Measurements from ENCODE around the gene PPOX. TPM values are rescaled to one million over a fixed set of nuclear protein-coding genes. Genes with fewer than 3 reads are reported as not detected.

PPOX gene
- total and polyA plus RNA-seq, 2 experiments from 2014 or later: 26.5 to 39.6 TPM

DNA sequence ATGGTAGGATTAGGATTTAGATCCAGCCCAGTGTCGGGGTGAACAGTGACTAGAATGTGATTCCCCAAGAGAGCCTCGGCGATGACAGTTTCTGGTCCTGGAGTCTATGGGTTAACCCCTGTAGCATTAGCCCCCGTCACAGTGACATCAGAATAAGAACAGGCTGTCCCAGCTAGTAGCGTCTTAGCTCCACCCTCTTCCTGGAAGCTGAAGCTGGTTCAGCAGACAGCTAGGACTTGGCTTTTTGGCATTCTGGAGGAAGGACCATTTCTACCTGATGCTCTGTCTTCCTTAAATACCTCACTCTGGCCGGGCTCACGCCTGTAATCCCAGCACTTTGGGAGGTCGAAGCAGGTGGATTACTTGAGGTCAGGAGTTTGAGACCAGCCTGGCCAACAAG is 40.9 kb downstream of the PPOX start:
- TF ChIP-seq JUNB (IDR thresholded peaks at IDR 0.05; ENCODE audit: unreplicated experiment): no peak
- no peak for TF ChIP-seq EZH2phosphoT487 (IDR thresholded peaks at IDR 0.05; ENCODE audit: unreplicated experiment)
- no peak for TF ChIP-seq REST (IDR thresholded peaks at IDR 0.05; ENCODE audit: unreplicated experiment)
- TF ChIP-seq ZNF462 (CRISPR knock-in tag; IDR thresholded peaks at IDR 0.05): no peak
- TF ChIP-seq, protein P1, sequence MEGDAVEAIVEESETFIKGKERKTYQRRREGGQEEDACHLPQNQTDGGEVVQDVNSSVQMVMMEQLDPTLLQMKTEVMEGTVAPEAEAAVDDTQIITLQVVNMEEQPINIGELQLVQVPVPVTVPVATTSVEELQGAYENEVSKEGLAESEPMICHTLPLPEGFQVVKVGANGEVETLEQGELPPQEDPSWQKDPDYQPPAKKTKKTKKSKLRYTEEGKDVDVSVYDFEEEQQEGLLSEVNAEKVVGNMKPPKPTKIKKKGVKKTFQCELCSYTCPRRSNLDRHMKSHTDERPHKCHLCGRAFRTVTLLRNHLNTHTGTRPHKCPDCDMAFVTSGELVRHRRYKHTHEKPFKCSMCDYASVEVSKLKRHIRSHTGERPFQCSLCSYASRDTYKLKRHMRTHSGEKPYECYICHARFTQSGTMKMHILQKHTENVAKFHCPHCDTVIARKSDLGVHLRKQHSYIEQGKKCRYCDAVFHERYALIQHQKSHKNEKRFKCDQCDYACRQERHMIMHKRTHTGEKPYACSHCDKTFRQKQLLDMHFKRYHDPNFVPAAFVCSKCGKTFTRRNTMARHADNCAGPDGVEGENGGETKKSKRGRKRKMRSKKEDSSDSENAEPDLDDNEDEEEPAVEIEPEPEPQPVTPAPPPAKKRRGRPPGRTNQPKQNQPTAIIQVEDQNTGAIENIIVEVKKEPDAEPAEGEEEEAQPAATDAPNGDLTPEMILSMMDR (conservative IDR thresholded peaks at IDR 0.05; ENCODE audit: low read depth in 2 of 2): no peak
- no peak for TF ChIP-seq STAT1 (IDR thresholded peaks at IDR 0.05; ENCODE audit: unreplicated experiment)
- TF ChIP-seq ZNF331 (CRISPR knock-in tag; IDR thresholded peaks at IDR 0.05; ENCODE audit: low read depth): no peak
- peaks cover 15% of the 10 kb centered on the region for H3K4me1 Mint-ChIP-seq
- H3K27me3 Mint-ChIP-seq (ENCODE audit: insufficient read depth, low read depth, poor library complexity): peaks cover 1% of the 10 kb centered on the region
- no peak overlapping the region for H3K27ac Mint-ChIP-seq
- Histone ChIP-seq H2AFZ (no peak overlapping the region), H3K79me2 (replicated peaks; ENCODE audit: insufficient read depth) (peaks cover 32% of the 10 kb centered on the region), H3K27me3 (ENCODE audit: insufficient read depth) (no peaks in the 10 kb centered on the region), H3K4me3 (no peak overlapping the region), H3K27ac (ENCODE audit: low read depth) (no peak overlapping the region), H4K20me1 (replicated peaks; ENCODE audit: insufficient read depth) (peaks cover 9% of the 10 kb centered on the region; the same call in 1 of the 2 replicates), H3K36me3 (ENCODE audit: insufficient read depth) (peaks cover 46% of the 10 kb centered on the region), H3K4me1 (ENCODE audit: insufficient read depth) (peaks cover 4% of the 10 kb centered on the region; the same call in 1 of the 2 replicates), H3F3A (replicated peaks; ENCODE audit: low read depth) (peaks cover 41% of the 10 kb centered on the region), H3K4me2 (no peak overlapping the region), H3K9me2 (ENCODE audit: insufficient read depth) (no peaks in the 10 kb centered on the region)
- no peak overlapping the region for H3K4me3 Mint-ChIP-seq
- no peaks in the 10 kb centered on the region for H3K9me3 Mint-ChIP-seq
- H3K36me3 Mint-ChIP-seq (ENCODE audit: low read depth): peaks cover 74% of the 10 kb centered on the region
- no peak for ATAC-seq
- DNase-seq (ENCODE audit: low spot score): no peak
